ENCODE results near the gene ANGPT4.

DNA sequence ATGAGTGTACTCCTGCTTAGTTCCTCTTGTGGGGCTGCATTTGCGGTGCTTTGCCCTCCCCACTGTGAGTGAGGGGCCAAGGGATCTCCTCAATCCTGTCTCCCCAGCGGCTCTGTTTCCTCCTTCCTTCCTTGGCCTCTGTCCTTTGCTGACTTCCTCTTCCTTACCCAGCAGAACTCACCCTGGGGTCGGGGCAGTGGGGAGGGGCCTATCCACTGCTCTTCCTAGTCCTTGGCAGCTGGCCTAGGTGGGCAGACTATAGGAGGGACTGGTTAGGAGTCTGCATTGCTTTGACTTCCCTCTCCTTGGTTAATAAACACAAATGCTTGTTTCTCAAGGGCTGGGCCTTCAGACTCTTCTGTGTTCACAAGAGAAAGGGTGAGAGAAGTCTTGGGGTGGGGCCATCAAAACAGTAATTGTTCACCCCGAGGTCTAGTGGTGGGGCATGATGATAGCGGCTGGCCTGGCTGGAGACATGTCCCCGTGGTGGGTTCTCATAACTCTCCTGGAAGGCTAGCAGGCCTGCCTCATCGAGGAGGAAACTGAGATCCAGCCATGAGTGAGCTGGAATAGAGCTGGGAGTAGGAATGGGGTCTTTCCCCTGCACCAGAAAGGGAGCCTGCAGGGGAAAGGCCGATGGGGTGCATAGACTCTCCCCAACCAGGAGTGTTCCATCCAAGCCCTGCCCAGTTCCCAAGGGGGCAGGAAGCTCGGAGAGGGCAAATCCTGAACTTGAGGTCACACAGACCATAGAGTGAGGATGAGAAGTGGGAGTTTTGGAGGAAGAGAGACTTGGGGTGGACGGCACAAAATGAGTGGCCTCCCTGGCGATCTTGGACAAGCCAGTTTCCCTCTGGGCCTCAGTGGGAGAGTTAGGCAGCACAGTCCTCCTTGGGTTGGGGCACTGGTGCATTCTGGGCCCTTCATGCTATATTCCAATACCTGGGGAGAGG lies 69.9 kb downstream of the ANGPT4 start:
- TF ChIP-seq, protein P1, sequence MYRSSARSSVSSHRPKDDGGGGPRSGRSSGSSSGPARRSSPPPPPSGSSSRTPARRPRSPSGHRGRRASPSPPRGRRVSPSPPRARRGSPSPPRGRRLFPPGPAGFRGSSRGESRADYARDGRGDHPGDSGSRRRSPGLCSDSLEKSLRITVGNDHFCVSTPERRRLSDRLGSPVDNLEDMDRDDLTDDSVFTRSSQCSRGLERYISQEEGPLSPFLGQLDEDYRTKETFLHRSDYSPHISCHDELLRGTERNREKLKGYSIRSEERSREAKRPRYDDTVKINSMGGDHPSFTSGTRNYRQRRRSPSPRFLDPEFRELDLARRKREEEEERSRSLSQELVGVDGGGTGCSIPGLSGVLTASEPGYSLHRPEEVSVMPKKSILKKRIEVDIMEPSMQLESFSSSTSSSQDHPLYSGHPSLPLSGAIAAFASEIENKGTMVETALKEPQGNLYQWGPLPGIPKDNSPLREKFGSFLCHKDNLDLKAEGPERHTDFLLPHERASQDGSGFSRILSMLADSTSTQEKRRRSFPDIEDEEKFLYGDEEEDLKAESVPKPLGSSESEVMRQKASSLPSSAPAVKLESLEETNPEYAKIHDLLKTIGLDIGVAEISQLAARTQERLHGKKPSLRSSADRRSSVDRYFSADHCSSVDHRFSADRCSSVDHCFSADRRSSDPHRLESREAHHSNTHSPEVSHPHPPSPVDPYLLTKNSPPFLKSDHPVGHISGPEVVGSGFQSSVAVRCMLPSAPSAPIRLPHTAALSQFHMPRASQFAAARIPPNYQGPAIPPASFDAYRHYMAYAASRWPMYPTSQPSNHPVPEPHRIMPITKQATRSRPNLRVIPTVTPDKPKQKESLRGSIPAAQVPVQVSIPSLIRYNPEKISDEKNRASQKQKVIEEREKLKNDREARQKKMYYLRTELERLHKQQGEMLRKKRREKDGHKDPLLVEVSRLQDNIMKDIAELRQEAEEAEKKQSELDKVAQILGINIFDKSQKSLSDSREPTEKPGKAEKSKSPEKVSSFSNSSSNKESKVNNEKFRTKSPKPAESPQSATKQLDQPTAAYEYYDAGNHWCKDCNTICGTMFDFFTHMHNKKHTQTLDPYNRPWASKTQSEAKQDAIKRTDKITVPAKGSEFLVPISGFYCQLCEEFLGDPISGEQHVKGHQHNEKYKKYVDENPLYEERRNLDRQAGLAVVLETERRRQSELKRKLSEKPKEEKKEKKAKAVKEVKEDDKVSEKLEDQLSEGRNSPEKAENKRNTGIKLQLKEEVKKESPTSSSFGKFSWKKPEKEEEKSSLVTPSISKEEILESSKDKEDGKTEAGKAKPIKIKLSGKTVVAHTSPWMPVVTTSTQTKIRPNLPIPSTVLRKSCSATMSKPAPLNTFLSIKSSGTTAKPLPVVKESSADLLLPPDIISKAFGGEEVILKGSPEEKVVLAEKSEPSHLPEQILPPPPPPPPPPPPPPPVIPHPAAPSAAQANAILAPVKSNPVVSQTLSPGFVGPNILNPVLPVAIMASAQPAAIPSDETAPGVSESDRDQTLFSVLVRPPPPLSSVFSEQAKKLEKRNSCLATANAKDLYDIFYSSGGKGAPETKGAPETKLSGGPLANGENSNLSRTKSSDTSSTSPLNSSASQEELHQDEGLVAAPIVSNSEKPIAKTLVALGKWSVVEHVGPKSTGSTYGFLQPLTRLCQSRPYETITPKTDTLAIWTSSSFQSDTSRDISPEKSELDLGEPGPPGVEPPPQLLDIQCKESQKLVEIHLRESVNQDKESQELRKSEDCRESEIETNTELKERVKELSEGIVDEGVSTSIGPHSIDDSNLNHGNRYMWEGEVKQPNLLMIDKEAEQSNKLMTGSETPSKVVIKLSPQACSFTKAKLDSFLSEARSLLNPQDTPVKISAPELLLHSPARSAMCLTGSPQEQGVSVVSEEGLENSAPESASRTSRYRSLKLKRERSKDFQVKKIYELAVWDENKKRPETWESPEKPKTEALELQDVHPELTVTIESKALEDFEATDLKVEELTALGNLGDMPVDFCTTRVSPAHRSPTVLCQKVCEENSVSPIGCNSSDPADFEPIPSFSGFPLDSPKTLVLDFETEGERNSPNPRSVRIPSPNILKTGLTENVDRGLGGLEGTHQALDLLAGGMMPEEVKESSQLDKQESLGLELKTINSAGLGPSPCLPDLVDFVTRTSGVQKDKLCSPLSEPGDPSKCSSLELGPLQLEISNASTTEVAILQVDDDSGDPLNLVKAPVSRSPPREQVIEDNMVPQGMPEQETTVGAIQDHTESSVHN (CRISPR knock-in tag; IDR thresholded peaks at IDR 0.05) = no peak
- TF ChIP-seq, protein P2, sequence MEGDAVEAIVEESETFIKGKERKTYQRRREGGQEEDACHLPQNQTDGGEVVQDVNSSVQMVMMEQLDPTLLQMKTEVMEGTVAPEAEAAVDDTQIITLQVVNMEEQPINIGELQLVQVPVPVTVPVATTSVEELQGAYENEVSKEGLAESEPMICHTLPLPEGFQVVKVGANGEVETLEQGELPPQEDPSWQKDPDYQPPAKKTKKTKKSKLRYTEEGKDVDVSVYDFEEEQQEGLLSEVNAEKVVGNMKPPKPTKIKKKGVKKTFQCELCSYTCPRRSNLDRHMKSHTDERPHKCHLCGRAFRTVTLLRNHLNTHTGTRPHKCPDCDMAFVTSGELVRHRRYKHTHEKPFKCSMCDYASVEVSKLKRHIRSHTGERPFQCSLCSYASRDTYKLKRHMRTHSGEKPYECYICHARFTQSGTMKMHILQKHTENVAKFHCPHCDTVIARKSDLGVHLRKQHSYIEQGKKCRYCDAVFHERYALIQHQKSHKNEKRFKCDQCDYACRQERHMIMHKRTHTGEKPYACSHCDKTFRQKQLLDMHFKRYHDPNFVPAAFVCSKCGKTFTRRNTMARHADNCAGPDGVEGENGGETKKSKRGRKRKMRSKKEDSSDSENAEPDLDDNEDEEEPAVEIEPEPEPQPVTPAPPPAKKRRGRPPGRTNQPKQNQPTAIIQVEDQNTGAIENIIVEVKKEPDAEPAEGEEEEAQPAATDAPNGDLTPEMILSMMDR (CRISPR knock-in tag; IDR thresholded peaks at IDR 0.05) = no peak
- TF ChIP-seq, protein P3, sequence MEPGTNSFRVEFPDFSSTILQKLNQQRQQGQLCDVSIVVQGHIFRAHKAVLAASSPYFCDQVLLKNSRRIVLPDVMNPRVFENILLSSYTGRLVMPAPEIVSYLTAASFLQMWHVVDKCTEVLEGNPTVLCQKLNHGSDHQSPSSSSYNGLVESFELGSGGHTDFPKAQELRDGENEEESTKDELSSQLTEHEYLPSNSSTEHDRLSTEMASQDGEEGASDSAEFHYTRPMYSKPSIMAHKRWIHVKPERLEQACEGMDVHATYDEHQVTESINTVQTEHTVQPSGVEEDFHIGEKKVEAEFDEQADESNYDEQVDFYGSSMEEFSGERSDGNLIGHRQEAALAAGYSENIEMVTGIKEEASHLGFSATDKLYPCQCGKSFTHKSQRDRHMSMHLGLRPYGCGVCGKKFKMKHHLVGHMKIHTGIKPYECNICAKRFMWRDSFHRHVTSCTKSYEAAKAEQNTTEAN (CRISPR knock-in tag; conservative IDR thresholded peaks at IDR 0.05) = no peak
- TF ChIP-seq ZNF747 (CRISPR knock-in tag; IDR thresholded peaks at IDR 0.05; ENCODE audit: borderline replicate concordance) = no peak
- TF ChIP-seq HMG20B (CRISPR knock-in tag; conservative IDR thresholded peaks at IDR 0.05) = no peak
- no peak for TF ChIP-seq ZNF274 (CRISPR knock-in tag; IDR thresholded peaks at IDR 0.05)
- no peak for TF ChIP-seq POLR2AphosphoS2 (IDR thresholded peaks at IDR 0.05; ENCODE audit: low read depth, low read length)
- TF ChIP-seq RORA (CRISPR knock-in tag; IDR thresholded peaks at IDR 0.05) = no peak
